GM12875 (cell line): Measurements from ENCODE around the gene PARD3.

Experiments used
- H3K4me3 ChIP-seq: one replicate; pipeline ENCODE4 v1.5.1; 2011; ENCODE audit warnings: low read depth, low read length, control low read depth
- CTCF ChIP-seq: IDR thresholded peaks from 2 replicates; pipeline ENCODE4 v1.5.1; 2011; ENCODE audit warnings: low read depth, mild to moderate bottlenecking, control low read depth, inconsistent platforms, low read length, moderate library complexity, borderline replicate concordance; ENCODE audit not compliant: insufficient read depth

Gene PARD3

GRCh38 chr10:34667177-34667576 lies 147.9 kb downstream of the PARD3 start:
- TF ChIP-seq CTCF: no peak
- H3K4me3 ChIP-seq: no peak overlapping the region

- peak; percentile 48; the same call in 1 of the 2 replicates for TF ChIP-seq CTCF
- H3K4me3 ChIP-seq: no peak overlapping the region
Measured at GRCh38 chr10:34666008-34666704, 148.9 kb downstream of the PARD3 start.

GRCh38 chr10:34664706-34665105 lies 150.4 kb downstream of the PARD3 start:
- no peak overlapping the region for H3K4me3 ChIP-seq

GRCh38 chr10:34661580-34661979 lies 153.5 kb downstream of the PARD3 start:
- no peak for TF ChIP-seq CTCF
- no peak overlapping the region for H3K4me3 ChIP-seq

More at GRCh38 chr10:34664706-34665105, 150.4 kb downstream of the PARD3 start:
- TF ChIP-seq CTCF: no peak

GRCh38 chr10:34658934-34659333 lies 156.2 kb downstream of the PARD3 start:
- TF ChIP-seq CTCF: no peak

GRCh38 chr10:34656661-34657060 lies 158.4 kb downstream of the PARD3 start:
- H3K4me3 ChIP-seq: no peak overlapping the region
- no peak for TF ChIP-seq CTCF

More at GRCh38 chr10:34658934-34659333, 156.2 kb downstream of the PARD3 start:
- no peak overlapping the region for H3K4me3 ChIP-seq

GRCh38 chr10:34655286-34656170 lies 159.6 kb downstream of the PARD3 start:
- peak; percentile 62; the same call in 1 of the 2 replicates for TF ChIP-seq CTCF
- no peak overlapping the region for H3K4me3 ChIP-seq
